ENCODE results near the gene PHKB. TPM values are rescaled to one million over a fixed set of nuclear protein-coding genes. Genes with fewer than 3 reads are reported as not detected.
"Not testable (repeated sequence)": the region's sequence is repeated elsewhere in the genome, so short reads cannot be mapped to it uniquely, and the experiment has no call there.

PHKB gene
- polyA plus RNA-seq, 3 donors = 49.8 to 53.1 (median 50.8) TPM

GRCh38 chr16:47541135-47541534 is 80.0 kb downstream of the PHKB start:
- peaks cover 0 to 38% of the 10 kb centered on the region in 2 donors for H3K36me3 ChIP-seq (replicated peaks in 1 of 2; ENCODE audit: control insufficient read depth in 1 of 2, insufficient read depth in 2 of 2, low read length in 2 of 2)
- H4K20me1 ChIP-seq (ENCODE audit: insufficient read depth, low read length); H3K9ac ChIP-seq (ENCODE audit: insufficient read depth, low read length, poor library complexity, severe bottlenecking); intact Hi-C loops (cut with micrococcal nuclease); H3K27ac Mint-ChIP-seq; H3K4me3 Mint-ChIP-seq; H3K27me3 Mint-ChIP-seq (ENCODE audit: low read depth in 3 of 3); H3K4me1 ChIP-seq (ENCODE audit: control insufficient read depth in 1 of 2, insufficient read depth in 2 of 2, low read length in 2 of 2); H3K4me3 ChIP-seq (replicated peaks in 1 of 3; ENCODE audit: low read depth in 2 of 3, low read length in 3 of 3); H3K79me2 ChIP-seq (ENCODE audit: insufficient read depth, low read length); H3K27ac ChIP-seq (ENCODE audit: low read depth in 1 of 2, low read length in 2 of 2); H3K27me3 ChIP-seq (ENCODE audit: control insufficient read depth in 2 of 2, insufficient read depth in 2 of 2, low read length in 2 of 2); H3K4me2 ChIP-seq (replicated peaks; ENCODE audit: extremely low read depth, low read length, poor library complexity, severe bottlenecking); DNase-seq; H2AFZ ChIP-seq (ENCODE audit: insufficient read depth, low read depth, low read length, poor library complexity, severe bottlenecking): not testable (repeated sequence)
- WGBS (ENCODE audit: insufficient coverage) = no CpG with 5 or more reads among the region's 3 CpGs
- peaks cover 53 to 64% of the 10 kb centered on the region in 2 donors for H3K36me3 Mint-ChIP-seq
- peaks cover 35 to 66% (median 59%) of the 10 kb centered on the region in 7 donors for H3K9me3 Mint-ChIP-seq
- H3K9me3 ChIP-seq (replicated peaks in 1 of 2; ENCODE audit: control insufficient read depth in 1 of 2, insufficient read depth in 1 of 2, low read length in 2 of 2) = peaks cover 26 to 44% of the 10 kb centered on the region in 2 donors
- H3K4me1 Mint-ChIP-seq = peaks cover 12% of the 10 kb centered on the region

GRCh38 chr16:47544255-47544654 is 83.1 kb downstream of the PHKB start:
- H3K79me2 ChIP-seq (ENCODE audit: insufficient read depth, low read length); H3K4me3 ChIP-seq (replicated peaks in 1 of 3; ENCODE audit: low read depth in 2 of 3, low read length in 3 of 3); H3K4me2 ChIP-seq (replicated peaks; ENCODE audit: extremely low read depth, low read length, poor library complexity, severe bottlenecking); H3K4me1 ChIP-seq (ENCODE audit: control insufficient read depth in 1 of 2, insufficient read depth in 2 of 2, low read length in 2 of 2); H4K20me1 ChIP-seq (ENCODE audit: insufficient read depth, low read length); DNase-seq; H3K27me3 ChIP-seq (ENCODE audit: control insufficient read depth in 2 of 2, insufficient read depth in 2 of 2, low read length in 2 of 2); H3K9ac ChIP-seq (ENCODE audit: insufficient read depth, low read length, poor library complexity, severe bottlenecking); H3K27ac Mint-ChIP-seq; H3K27me3 Mint-ChIP-seq (ENCODE audit: low read depth in 3 of 3); H3K4me1 Mint-ChIP-seq; intact Hi-C loops (cut with micrococcal nuclease); H3K4me3 Mint-ChIP-seq; H3K27ac ChIP-seq (ENCODE audit: low read depth in 1 of 2, low read length in 2 of 2); H2AFZ ChIP-seq (ENCODE audit: insufficient read depth, low read depth, low read length, poor library complexity, severe bottlenecking): not testable (repeated sequence)
- Mint-ChIP-seq H3K9me3 (peaks cover 42 to 69% (median 57%) of the 10 kb centered on the region in 7 donors), H3K36me3 (peaks cover 60 to 73% of the 10 kb centered on the region in 2 donors)
- WGBS (ENCODE audit: insufficient coverage) = 94% methylated on average over 3 of the region's 6 CpGs
- peaks cover 13 to 52% of the 10 kb centered on the region in 2 donors for H3K36me3 ChIP-seq (replicated peaks in 1 of 2; ENCODE audit: control insufficient read depth in 1 of 2, insufficient read depth in 2 of 2, low read length in 2 of 2)
- peaks cover 36 to 52% of the 10 kb centered on the region in 2 donors for H3K9me3 ChIP-seq (replicated peaks in 1 of 2; ENCODE audit: control insufficient read depth in 1 of 2, insufficient read depth in 1 of 2, low read length in 2 of 2)

GRCh38 chr16:47551185-47551584 is 90.1 kb downstream of the PHKB start:
- H3K4me2 ChIP-seq (replicated peaks; ENCODE audit: extremely low read depth, low read length, poor library complexity, severe bottlenecking); H3K9ac ChIP-seq (ENCODE audit: insufficient read depth, low read length, poor library complexity, severe bottlenecking); H3K27ac ChIP-seq (ENCODE audit: low read depth in 1 of 2, low read length in 2 of 2); H4K20me1 ChIP-seq (ENCODE audit: insufficient read depth, low read length); DNase-seq; intact Hi-C loops (cut with micrococcal nuclease); H3K27me3 Mint-ChIP-seq (ENCODE audit: low read depth in 3 of 3); H3K79me2 ChIP-seq (ENCODE audit: insufficient read depth, low read length); H3K4me3 ChIP-seq (replicated peaks in 1 of 3; ENCODE audit: low read depth in 2 of 3, low read length in 3 of 3); H3K4me3 Mint-ChIP-seq; H2AFZ ChIP-seq (ENCODE audit: insufficient read depth, low read depth, low read length, poor library complexity, severe bottlenecking); H3K27me3 ChIP-seq (ENCODE audit: control insufficient read depth in 2 of 2, insufficient read depth in 2 of 2, low read length in 2 of 2); H3K27ac Mint-ChIP-seq; H3K4me1 Mint-ChIP-seq; H3K4me1 ChIP-seq (ENCODE audit: control insufficient read depth in 1 of 2, insufficient read depth in 2 of 2, low read length in 2 of 2): not testable (repeated sequence)
- WGBS (ENCODE audit: insufficient coverage) = no CpG with 5 or more reads among the region's 3 CpGs
- H3K36me3 Mint-ChIP-seq = peaks cover 75 to 86% of the 10 kb centered on the region in 2 donors
- peaks cover 36 to 65% (median 48%) of the 10 kb centered on the region in 7 donors for H3K9me3 Mint-ChIP-seq
- peaks cover 27 to 77% of the 10 kb centered on the region in 2 donors for H3K36me3 ChIP-seq (replicated peaks in 1 of 2; ENCODE audit: control insufficient read depth in 1 of 2, insufficient read depth in 2 of 2, low read length in 2 of 2)
- peaks cover 29 to 34% of the 10 kb centered on the region in 2 donors for H3K9me3 ChIP-seq (replicated peaks in 1 of 2; ENCODE audit: control insufficient read depth in 1 of 2, insufficient read depth in 1 of 2, low read length in 2 of 2)

- H3K79me2 ChIP-seq (ENCODE audit: insufficient read depth, low read length); H3K4me2 ChIP-seq (replicated peaks; ENCODE audit: extremely low read depth, low read length, poor library complexity, severe bottlenecking); H3K27me3 Mint-ChIP-seq (ENCODE audit: low read depth in 3 of 3); H3K27ac Mint-ChIP-seq; H3K4me1 Mint-ChIP-seq; H2AFZ ChIP-seq (ENCODE audit: insufficient read depth, low read depth, low read length, poor library complexity, severe bottlenecking); H3K4me3 Mint-ChIP-seq; H3K27me3 ChIP-seq (ENCODE audit: control insufficient read depth in 2 of 2, insufficient read depth in 2 of 2, low read length in 2 of 2); H3K4me1 ChIP-seq (ENCODE audit: control insufficient read depth in 1 of 2, insufficient read depth in 2 of 2, low read length in 2 of 2); H4K20me1 ChIP-seq (ENCODE audit: insufficient read depth, low read length); H3K9ac ChIP-seq (ENCODE audit: insufficient read depth, low read length, poor library complexity, severe bottlenecking); H3K27ac ChIP-seq (ENCODE audit: low read depth in 1 of 2, low read length in 2 of 2); intact Hi-C loops (cut with micrococcal nuclease); DNase-seq; H3K4me3 ChIP-seq (replicated peaks in 1 of 3; ENCODE audit: low read depth in 2 of 3, low read length in 3 of 3): not testable (repeated sequence)
- WGBS (ENCODE audit: insufficient coverage) = no CpG with 5 or more reads among the region's 3 CpGs
- Mint-ChIP-seq H3K9me3 (peaks cover 31 to 60% (median 42%) of the 10 kb centered on the region in 7 donors), H3K36me3 (peaks cover 72 to 83% of the 10 kb centered on the region in 2 donors)
- H3K9me3 ChIP-seq (replicated peaks in 1 of 2; ENCODE audit: control insufficient read depth in 1 of 2, insufficient read depth in 1 of 2, low read length in 2 of 2) = peaks cover 24 to 28% of the 10 kb centered on the region in 2 donors
- H3K36me3 ChIP-seq (replicated peaks in 1 of 2; ENCODE audit: control insufficient read depth in 1 of 2, insufficient read depth in 2 of 2, low read length in 2 of 2) = peaks cover 27 to 71% of the 10 kb centered on the region in 2 donors
These were observed 90.6 kb downstream of the PHKB start for GRCh38 chr16:47551767-47552166.

Data from CD14-positive monocyte (primary cell).